Fibroblast of pulmonary artery (primary cell): ENCODE results near the gene RNF224.

Experiments
- DNase-seq: peaks from one replicate; pipeline ENCODE4 v3.0.0-alpha.2; 2010; ENCODE audit warnings: low read depth
- H3K4me3 ChIP-seq: replicated peaks from 2 replicates; pipeline ENCODE4 v1.5.1; 2011; ENCODE audit warnings: low read depth, mild to moderate bottlenecking, control low read depth, low read length, moderate library complexity
- TF ChIP-seq, protein P1 (sequence below): IDR thresholded peaks from 2 replicates; pipeline ENCODE4 v1.5.1; 2011; ENCODE audit warnings: mild to moderate bottlenecking, control low read depth, low read length, inconsistent platforms; ENCODE audit errors: missing control alignments

RNF224 gene

GRCh38 chr9:137213160-137214060, 13.9 kb upstream of the RNF224 start:
- DNase-seq: no peak
- TF ChIP-seq, protein P1, sequence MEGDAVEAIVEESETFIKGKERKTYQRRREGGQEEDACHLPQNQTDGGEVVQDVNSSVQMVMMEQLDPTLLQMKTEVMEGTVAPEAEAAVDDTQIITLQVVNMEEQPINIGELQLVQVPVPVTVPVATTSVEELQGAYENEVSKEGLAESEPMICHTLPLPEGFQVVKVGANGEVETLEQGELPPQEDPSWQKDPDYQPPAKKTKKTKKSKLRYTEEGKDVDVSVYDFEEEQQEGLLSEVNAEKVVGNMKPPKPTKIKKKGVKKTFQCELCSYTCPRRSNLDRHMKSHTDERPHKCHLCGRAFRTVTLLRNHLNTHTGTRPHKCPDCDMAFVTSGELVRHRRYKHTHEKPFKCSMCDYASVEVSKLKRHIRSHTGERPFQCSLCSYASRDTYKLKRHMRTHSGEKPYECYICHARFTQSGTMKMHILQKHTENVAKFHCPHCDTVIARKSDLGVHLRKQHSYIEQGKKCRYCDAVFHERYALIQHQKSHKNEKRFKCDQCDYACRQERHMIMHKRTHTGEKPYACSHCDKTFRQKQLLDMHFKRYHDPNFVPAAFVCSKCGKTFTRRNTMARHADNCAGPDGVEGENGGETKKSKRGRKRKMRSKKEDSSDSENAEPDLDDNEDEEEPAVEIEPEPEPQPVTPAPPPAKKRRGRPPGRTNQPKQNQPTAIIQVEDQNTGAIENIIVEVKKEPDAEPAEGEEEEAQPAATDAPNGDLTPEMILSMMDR: peak; percentile 10
- H3K4me3 ChIP-seq: no peak overlapping the region

DNA sequence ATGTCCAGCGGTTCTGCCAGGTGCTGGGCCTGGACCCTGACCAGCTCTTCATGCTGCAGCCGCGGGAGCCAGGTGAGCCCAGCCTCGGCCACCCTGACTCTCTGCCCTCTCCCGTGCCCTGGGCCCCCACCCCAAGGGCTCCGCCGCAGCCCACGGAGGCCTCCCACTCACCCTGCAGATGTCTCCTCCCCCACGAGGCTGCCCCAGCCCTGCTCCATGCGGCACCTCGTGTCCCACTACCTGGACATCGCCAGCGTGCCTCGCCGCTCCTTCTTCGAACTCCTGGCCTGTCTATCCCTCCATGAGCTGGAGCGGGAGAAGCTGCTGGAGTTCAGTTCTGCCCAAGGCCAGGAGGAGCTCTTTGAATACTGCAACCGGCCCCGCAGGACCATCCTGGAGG, 12.7 kb upstream of the RNF224 start:
- H3K4me3 ChIP-seq: no peak overlapping the region
- TF ChIP-seq, protein P1: no peak
- no peak for DNase-seq

GRCh38 chr9:137215196-137215986, 11.9 kb upstream of the RNF224 start:
- H3K4me3 ChIP-seq: no peak overlapping the region
- no peak for DNase-seq
- TF ChIP-seq, protein P1: no peak

GRCh38 chr9:137216188-137216965, 10.9 kb upstream of the RNF224 start:
- TF ChIP-seq, protein P1: no peak
- no peak overlapping the region for H3K4me3 ChIP-seq
- no peak for DNase-seq

- H3K4me3 ChIP-seq: no peak overlapping the region
These were observed 9.8 kb upstream of the RNF224 start for GRCh38 chr9:137217276-137218211.

More at GRCh38 chr9:137217276-137218211, 9.8 kb upstream of the RNF224 start:
- DNase-seq: no peak
- TF ChIP-seq, protein P1: no peak
